Activated T-cell treated with anti-CD3 and anti-CD28 coated beads, Interleukin-2, amount 50 U/mL, for 48 hours (primary cell): ENCODE data around the gene PRKCG.

ENCODE experiments used
- DNase-seq, 2 experiments: peaks; one replicate each; pipeline ENCODE4 v3.0.0-alpha.2; 2020

The PRKCG gene

DNA sequence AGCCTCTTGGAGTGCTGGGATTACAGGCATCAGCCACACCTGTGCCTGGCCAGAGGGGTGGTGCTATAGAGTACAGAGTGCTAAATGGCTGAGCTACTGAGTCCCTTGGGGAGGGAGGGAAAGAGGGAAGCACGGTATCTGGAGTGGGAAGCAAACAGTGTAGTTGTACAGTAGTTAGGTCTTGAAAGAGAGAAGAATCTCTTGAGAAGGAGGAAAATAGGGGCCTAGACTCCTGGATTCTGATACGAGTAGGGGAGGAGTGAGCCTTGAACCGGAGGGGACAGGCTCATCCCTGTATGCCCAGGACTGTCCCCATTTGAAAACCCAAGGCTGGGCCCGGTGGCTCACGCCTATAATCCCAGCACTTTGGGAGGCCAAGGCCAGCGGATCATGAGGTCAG lies 9.2 kb upstream of the PRKCG start:
- no peak for DNase-seq

DNA sequence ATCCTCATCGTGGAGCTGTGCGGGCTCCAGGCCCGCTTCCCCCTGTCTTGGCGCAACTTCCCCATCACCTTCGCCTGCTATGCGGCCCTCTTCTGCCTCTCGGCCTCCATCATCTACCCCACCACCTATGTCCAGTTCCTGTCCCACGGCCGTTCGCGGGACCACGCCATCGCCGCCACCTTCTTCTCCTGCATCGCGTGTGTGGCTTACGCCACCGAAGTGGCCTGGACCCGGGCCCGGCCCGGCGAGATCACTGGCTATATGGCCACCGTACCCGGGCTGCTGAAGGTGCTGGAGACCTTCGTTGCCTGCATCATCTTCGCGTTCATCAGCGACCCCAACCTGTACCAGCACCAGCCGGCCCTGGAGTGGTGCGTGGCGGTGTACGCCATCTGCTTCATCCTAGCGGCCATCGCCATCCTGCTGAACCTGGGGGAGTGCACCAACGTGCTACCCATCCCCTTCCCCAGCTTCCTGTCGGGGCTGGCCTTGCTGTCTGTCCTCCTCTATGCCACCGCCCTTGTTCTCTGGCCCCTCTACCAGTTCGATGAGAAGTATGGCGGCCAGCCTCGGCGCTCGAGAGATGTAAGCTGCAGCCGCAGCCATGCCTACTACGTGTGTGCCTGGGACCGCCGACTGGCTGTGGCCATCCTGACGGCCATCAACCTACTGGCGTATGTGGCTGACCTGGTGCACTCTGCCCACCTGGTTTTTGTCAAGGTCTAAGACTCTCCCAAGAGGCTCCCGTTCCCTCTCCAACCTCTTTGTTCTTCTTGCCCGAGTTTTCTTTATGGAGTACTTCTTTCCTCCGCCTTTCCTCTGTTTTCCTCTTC lies 8.0 kb upstream of the PRKCG start:
- no peak for DNase-seq

DNA sequence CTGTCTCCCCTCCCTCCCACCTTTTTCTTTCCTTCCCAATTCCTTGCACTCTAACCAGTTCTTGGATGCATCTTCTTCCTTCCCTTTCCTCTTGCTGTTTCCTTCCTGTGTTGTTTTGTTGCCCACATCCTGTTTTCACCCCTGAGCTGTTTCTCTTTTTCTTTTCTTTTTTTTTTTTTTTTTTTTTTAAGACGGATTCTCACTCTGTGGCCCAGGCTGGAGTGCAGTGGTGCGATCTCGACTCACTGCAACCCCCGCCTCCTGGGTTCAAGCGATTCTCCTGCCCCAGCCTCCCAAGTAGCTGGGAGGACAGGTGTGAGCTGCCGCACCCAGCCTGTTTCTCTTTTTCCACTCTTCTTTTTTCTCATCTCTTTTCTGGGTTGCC lies 7.4 kb upstream of the PRKCG start:
- no peak for DNase-seq

DNA sequence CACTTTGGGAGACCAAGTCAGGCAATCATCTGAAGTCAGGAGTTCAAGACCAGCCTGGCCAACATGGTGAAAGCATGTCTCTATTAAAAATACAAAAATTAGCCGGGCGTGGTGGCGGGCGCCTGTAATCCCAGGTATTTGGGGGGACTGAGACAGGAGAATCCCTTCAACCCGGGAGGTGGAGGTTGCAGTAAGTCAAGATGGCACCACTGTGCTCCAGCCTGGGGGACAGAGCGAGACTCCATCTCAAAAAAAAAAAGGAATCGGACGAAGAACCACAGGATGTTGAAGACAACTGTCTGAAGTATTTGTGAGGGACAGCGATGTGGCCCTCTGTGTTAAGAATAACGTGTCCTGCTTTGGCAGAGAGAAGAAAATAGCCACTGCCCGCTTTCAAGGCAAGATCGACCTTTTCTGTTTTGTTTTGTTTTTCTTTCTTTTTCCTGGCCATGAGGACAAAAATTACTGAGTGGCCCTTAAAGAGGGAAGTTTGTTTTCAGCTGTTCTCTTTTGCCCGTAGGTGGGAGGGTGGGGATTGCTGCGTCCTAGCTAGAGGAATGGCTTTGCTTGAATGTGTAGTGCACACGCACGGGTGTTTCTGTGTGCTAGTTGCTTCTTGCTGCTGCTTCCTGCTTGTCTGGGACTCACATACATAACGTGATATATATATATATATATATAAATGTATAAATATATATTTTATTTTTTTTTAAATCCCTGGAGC lies 6.2 kb upstream of the PRKCG start:
- DNase-seq: no peak

DNA sequence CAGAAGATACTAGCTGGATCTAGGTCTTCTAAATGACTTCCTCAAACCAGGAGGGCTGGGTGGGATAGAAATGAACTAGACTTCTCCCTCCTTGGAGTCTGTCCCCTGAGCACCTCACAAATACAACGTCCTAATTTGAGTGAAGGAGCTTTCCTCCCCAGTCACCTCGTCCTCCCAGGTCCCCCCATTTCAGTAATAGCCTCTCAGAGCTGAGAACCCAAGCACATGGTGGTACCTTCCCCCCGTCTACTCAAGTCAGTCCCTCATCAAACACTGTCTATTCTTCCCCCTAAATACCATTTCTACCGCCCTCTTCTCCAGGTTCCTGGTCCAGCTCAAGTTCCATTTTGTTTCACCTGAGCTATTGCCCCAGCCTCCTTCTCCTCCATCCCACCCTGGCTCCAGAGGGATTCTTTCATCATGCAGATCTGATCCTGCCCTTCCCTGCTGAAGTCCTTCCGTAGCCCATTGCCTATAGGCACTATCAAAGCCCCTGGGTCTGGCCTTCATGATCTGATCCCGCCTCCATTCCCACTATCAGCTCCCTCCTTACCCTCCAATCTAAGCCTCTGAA lies 5.3 kb upstream of the PRKCG start:
- DNase-seq: no peak

DNA sequence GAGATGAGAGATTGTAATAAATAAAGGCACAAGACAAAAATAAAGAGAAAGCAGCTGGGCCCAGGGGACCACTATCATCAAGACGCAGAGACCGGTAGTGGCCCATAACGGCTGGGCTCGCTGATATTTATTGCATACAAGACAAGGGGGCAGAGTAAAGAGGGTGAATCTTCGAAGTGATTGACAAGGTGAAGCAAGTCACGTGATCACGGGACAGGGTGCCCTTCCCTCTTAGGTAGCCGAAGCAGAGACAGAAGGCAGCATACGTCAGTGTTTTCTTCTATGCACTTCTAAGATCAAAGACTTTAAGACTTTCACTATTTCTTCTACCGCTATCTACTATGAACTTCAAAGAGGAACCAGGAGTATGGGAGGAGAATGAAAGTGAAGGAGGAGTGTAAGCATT lies 4.6 kb upstream of the PRKCG start:
- peak; percentile 44 to 48 for DNase-seq

DNA sequence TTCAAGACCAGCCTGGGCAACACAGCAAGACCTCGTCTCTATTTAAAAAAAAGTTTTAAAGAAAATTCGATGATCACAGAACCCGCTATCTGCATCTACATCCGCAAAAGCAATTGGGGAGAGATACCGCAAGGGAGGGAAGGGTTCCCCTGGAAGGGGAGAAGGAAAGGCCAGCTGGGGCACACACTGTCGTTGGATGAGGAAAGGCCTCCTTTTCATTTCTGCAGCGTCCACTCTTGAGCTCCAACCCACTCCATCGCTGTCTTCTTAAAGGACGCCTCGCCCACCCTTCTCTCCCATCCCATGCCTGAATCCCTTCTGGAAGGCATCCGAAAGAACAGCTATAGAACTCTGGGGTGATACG lies 3.2 kb upstream of the PRKCG start:
- DNase-seq: no peak

DNA sequence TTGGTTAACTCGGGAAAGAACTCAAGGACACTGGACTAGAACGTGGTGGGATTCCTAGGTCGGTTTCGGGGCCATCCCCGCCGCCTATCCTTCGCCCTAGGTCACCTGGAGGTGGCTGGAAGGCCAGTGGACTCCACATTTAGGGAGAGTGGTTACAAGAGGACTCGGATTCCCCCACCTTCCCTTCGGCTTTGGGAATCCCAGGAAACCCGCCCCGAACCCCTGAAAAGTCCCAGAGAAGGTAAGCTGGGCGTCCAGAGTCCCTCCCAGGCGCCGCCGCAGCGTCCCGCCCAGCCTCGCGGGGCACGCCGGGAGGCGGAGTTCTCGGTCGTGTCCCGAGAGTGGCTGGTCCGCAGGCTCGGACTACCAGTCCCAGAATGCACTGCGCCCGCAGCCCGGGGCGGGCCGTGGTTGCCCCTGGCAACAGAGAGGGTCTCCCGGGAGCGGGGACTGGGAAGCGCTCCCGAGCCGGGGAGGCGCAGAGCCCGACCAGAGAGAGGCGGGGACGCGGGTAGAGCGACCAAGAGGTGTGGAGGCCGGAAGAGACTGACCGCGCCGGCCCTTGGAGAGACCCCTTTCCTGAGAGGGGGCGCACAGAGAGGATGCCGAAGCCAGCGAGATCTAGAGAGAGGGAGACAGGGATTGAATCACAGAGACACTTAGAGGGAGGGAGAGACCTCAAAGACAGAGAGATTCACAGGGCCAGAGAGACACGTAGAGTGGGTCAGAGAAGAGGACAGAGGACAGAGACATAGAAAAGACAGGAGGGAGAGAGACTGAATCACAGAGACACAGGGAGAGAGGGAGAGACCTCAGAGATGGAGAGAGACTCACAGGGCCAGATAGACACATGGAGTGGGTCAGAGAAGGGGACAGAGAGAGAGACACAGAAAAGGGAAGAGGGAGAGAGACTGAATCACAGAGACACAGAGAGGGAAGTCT lies 2.6 kb upstream of the PRKCG start:
- DNase-seq: peak; percentile 91 to 93

DNA sequence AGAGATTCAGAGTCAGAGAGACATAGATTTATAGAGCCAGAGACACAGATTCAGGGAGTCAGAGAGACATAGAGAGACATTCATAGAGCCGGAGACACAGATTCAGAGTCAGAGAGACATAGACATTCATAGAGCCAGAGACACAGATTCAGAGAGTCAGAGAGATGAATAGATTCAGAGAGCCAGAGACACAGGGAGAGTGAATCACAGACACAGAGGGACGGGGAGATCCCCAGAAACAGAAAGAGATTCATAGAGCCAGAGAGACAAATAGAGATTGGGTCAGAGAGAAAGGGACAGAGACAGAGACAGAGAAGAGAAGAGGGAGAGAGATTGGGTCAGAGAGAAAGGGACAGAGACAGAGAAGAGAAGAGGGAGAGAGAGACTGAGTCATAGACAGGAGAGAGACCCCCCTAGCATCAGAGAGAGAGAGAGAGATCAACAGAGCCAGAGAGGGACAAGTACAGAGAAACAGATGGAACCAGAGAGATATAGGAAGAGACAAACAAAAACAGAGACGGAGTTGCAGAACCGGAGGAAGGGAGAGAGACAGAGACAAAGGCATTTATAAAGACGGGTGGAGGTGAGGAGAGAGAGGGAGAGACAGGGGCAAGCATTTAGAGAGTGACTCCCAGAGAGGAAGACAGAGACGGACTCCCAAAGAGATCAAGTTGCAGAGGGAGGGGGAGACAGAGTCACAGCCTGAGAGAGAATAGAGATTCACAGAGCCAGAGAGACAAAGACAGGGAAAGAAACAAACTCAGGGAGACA lies 1.1 kb upstream of the PRKCG start:
- no peak for DNase-seq

DNA sequence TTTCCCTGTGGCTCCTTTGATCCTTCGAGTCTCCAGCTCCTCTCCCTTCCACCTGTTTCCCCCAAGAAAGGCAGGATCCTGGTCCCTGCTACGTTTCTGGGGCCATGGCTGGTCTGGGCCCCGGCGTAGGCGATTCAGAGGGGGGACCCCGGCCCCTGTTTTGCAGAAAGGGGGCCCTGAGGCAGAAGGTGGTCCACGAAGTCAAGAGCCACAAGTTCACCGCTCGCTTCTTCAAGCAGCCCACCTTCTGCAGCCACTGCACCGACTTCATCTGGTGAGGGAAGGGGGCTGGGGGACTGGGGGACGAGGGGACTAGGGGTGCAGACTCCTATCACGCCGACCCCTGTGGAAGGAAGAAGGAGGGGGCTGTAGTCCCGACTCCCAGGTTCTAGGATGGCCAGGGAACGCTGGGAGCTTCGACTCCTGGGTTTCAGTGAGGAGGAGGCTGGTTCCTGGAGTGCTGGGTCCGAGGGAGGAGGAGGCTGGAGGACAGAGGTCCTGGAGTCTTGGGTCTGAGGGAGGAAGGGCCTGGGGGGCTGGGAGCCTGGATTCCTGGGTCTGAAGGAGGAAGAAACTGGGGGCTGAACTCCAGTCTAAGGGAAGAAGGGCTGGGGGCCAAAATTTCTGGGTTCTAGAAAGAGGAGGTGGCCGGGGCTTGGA lies 524 bp downstream of the PRKCG start:
- DNase-seq: no peak

DNA sequence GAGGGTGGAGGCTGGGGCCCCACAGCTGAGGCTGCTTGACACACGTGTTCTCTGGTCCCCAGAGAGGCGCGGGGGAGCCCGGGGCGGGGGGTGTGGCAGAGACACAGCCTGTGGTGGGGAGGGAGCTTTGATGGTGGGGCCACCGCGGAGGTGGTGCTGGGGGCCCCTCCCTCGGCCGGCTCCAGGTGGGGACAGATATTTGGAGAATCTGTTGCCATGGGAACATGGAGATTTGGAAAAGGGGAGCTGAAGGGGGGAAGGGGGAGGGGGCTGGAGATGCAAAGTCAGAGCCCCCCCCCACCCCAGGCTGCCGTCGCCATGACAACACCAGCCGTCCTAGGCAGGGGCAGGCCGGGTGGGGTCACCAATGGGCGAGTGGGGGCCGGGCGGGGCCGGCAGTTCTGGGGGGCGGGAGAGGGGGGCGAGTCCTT lies 1.2 kb downstream of the PRKCG start:
- no peak for DNase-seq

DNA sequence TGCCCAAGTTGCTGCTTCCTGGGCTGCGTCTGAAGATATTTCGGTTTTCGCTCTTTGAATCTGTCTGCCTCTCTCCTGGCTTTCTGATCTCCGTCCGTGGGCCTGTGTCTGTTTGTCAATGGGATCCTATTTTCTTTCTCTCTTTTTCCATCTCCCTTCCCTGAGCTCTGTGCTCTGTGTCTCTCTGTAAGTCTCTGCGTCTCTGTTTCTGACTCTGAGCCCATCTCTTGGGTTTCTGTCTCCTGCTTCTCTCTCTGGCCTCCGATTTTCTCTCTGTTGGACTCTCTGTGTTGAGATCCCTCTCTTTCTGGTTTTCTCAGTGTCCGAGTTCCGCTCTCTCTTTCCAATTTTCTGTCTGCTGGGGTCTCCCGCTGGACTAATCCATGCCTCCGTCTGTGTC lies 1.7 kb downstream of the PRKCG start:
- DNase-seq: no peak

DNA sequence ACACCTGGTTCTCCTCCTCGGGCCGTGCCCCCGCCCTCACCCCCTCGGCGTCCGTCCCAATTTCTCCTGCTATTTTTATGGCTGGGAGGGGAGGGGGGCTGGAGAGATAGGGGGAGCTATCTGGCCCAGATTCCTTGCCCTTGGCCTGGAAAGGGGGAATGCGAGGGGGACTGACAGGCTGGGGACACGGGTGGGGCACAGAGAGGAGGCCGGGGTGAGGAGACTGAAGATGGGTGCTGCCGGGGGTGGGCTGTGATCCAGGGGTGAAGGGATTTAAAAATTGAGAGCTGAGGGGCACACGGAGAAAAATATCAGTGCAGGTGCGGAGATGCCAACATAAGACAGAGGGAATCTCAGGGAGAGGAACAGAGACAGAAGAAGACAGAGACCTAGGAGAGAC lies 2.3 kb downstream of the PRKCG start:
- DNase-seq: no peak

DNA sequence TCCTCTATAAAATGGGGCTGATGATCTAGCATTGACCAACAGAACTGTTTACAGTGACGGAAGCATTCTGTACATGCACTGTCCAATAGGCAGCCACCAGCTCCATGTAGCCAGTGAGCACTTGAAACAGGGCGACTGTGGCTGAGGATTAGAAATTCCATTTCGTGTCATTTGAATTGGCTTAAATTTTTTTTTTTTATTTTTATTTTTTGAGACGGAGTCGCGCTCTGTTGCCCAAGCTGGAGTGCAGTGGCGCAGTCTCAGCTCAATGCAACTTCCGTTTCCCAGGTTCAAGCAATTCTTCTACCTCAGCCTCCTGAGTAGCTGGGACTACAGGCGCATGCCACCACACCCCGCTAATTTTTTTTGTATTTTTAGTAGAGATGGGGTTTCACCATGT lies 3.0 kb downstream of the PRKCG start:
- DNase-seq: no peak

DNA sequence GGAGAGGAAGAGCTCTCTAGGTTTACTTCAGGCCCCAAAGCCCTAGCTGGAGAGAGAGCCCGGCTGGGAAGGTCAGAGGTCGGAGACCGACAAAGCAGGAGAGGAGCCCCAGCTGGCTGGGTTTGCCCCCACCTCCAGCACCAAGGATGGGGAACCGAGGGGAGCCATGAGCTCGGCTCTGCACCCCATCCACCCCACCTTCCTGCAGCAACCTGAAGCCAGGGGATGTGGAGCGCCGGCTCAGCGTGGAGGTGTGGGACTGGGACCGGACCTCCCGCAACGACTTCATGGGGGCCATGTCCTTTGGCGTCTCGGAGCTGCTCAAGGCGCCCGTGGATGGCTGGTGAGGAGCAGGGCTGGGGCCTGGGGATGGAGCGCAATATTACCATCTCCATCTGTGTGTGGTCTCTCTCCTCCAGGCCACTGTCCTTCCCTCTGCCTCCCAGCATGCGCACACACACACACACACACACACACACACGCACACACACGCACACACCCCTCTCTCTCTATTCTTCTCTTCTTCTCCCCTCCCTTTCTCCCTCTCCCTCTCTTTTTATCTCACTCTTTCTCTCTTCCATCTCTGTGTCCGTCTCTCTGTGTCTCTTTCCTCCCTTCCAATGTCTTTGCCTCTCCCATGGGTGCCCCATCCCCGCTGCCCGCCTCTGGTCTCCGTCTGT lies 10.4 kb downstream of the PRKCG start:
- DNase-seq: no peak

DNA sequence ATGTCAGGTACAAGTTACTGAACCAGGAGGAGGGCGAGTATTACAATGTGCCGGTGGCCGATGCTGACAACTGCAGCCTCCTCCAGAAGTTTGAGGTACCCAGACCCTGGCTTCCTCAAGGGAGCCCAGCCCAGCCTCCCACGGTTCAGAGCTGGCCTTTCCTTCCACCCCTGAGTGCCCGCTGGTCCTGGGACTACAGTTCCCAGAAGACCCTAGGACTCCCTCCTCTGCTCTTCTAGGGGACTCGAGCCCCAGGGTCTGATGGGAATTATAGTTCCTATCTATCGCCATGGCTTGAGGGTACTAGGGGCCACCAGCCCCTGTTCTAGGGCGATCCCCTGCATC lies 11.0 kb downstream of the PRKCG start:
- no peak for DNase-seq

DNA sequence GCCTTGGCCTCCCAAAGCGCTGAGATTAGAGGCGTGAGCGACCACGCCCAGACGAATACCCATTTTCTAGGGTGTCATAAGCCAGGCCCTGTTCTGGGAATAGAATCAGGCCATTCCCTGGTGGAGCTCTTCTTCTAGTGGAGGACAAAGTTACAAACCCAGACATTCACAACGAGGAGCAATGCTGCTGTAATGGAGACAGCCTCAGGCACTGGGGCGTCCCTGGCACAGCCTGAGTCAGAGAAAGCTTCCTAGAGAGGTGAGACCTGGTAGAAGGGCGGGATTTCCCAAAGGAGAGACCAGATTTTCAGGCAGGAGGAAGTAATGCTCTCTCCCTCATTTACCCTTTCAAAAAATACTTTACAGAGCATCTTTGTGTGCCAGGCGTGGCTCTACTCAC lies 12.7 kb downstream of the PRKCG start:
- no peak for DNase-seq

DNA sequence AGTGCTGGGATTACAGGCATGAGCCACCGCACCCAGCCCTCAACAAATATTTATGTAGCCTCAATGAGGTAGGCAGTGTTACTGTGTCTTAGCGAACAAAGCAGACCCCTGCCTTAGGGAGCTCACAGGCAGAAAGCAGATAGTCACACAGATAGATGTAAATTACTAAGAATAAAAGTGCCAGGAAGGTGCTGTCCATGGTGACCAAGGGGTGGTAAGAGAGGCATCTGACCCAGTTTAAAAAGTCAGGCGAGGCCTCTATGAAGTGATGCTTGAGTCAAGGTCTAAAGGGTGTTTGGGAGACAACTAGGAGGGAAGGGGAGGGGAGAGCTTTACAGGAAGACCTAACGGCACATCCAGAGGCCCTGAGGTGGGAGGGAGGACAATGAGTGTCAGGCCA lies 14.7 kb downstream of the PRKCG start:
- DNase-seq: no peak

DNA sequence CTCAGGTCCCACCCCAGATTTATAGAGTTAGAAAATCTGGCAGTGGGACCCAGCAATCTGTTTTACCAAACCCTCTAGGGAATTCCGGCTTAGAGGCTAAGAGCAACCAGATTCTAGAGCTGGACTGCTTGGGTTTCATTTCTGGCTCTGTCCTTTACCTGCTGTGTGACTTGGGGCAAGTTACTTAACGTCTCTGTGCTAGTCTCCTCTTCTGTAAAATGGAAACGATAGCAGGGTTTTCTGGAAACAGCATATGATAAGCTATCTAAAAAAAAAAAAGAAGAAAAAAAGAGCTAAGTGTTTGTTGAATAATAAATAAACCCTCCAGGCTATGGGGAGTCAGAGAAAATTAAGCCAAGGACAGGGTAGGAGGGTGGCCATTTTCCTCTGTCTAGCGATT lies 15.5 kb downstream of the PRKCG start:
- DNase-seq: no peak

DNA sequence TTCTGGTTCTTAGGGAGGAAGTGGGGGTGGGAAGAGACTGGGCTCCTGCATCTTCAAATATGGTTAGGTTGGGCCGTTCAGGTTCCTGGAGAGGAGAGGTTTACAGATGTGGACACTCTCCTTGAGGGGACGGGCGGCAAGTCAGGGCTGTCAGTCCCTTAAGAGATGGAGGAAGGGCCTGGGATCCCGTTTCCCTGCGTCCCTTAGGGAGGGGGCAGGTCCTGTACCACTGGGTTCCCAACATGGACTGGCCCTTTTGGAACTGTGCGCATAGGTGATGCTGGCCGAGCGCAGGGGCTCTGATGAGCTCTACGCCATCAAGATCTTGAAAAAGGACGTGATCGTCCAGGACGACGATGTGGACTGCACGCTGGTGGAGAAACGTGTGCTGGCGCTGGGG lies 16.2 kb downstream of the PRKCG start:
- DNase-seq: no peak

DNA sequence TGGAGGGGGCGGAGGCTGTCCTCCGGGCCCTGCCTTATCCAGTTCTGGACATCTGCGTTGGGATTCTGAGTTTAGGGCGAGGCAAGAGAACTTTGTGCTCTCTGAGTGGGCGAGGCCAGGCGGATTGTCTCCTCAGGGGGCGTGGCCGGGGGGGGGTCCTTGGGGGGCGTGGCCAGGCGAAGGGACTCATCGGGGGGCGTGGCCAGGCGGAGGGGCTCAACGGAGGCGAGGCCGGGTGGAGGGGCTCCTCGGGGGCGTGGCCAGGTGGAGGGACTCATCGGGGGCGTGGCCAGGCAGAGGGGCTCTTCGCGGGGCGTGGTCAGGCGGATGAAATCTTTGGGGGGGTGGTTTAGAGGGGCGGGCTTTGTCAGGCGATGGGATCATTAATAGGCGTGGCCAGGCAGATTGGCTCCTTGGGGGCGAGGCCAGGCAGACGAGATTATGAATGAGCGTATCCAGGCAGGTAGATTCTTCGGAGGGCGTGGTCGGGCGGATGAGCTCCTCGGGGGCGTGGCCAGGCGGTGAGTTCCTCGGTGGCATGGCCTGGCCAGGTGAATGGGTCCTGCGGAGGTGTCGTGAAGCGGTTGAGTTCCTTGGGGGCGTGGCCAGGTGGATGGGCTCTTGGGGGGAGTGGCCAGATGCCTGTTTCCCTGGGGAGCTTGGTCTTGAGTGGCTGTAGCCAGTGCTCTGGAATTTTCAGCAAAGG lies 16.8 kb downstream of the PRKCG start:
- DNase-seq: peak in 1 of 2 experiments; percentile 27
